ENCODE data around the gene ZBTB20. TPM values are rescaled to one million over a fixed set of nuclear protein-coding genes. Genes with fewer than 3 reads are reported as not detected.

Gene ZBTB20
- total and polyA plus RNA-seq, 2 donors (not counting 1 experiment from before 2014, with no cell fraction given), result 4.0 to 123 TPM

DNA sequence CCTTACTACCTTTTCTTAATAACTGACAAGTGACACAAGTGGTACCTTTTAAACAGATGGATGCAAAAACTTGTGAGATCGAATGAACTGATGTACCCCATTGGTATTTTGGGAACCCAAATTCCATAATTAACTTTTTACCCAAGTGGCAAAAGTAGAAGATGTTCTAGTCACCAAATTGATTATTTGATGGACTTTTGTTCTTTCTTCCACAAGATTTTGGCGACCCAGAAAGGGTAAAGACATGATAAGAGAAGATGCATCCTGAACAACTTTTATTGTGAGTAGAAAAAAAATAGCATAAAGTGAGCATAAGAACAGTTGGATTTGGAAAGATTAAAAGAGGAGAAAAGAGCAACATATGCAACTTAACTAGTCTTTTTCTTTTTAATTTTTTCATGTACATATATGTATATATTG lies 693.7 kb downstream of the ZBTB20 start:
- H3K4me1 Mint-ChIP-seq, result peaks cover 40% of the 10 kb centered on the region
- Histone ChIP-seq H3K4me2 (replicated peaks; ENCODE audit: low read depth, low read length, poor library complexity, severe bottlenecking) (peak overlapping the region; percentile 83), H3K27ac (ENCODE audit: low read length in 2 of 2) (peak overlapping the region; percentile 79 to 92), H3K36me3 (replicated peaks in 1 of 2; ENCODE audit: control extremely low read depth in 1 of 2, control insufficient read depth in 1 of 2, extremely low read depth in 1 of 2, insufficient read depth in 2 of 2, low read length in 1 of 2) (no peaks in the 10 kb centered on the region), H2AFZ (ENCODE audit: insufficient read depth, low read depth, low read length, poor library complexity, severe bottlenecking) (no peak overlapping the region), H3K4me1 (ENCODE audit: control insufficient read depth in 2 of 2, insufficient read depth in 2 of 2, low read length in 2 of 2) (peaks cover 47 to 55% of the 10 kb centered on the region in 2 donors), H3K79me2 (ENCODE audit: control insufficient read depth, insufficient read depth, low read length) (peaks cover 24% of the 10 kb centered on the region), H3K27me3 (replicated peaks in 1 of 4; ENCODE audit: control extremely low read depth in 1 of 4, control insufficient read depth in 3 of 4, insufficient read depth in 4 of 4, low read length in 3 of 4) (no peaks in the 10 kb centered on the region), H3K9ac (ENCODE audit: low read length) (peak overlapping the region; percentile 57), H3K9me3 (ENCODE audit: control extremely low read depth in 1 of 3, control insufficient read depth in 2 of 3, insufficient read depth in 1 of 3, low read length in 2 of 3) (no peaks in the 10 kb centered on the region), H4K20me1 (ENCODE audit: control insufficient read depth, insufficient read depth, low read length, poor library complexity, severe bottlenecking) (no peaks in the 10 kb centered on the region), H3K4me3 (ENCODE audit: control extremely low read depth in 1 of 5, extremely low read depth in 1 of 5, insufficient read depth in 1 of 5, low read depth in 2 of 5, low read length in 4 of 5) (peak overlapping the region in 4 of 5 experiments; percentile 14 to 71 (median 62))
- H3K27me3 Mint-ChIP-seq, result no peaks in the 10 kb centered on the region
- no peak for DNase-seq
- WGBS (ENCODE audit: insufficient coverage), result no CpG with 5 or more reads among the region's 2 CpGs
- CTCF ChIA-PET, result interaction anchor here (0.7 to 1.7 kb wide), 6 partner anchors 8 to 100 kb away, joined by 3 to 7 read pairs (median 4); no protein-coding TSS in a partner anchor
- intact Hi-C loops (cut with micrococcal nuclease), result loop anchor here (5.0 kb wide), 3 partner anchors 36 to 1891 kb away; partner anchors contain the start of genes ATG3 and SLC35A5
- peak overlapping the region; percentile 64 for H3K27ac Mint-ChIP-seq
- H3K9me3 Mint-ChIP-seq (ENCODE audit: insufficient read depth), result no peaks in the 10 kb centered on the region
- TF ChIP-seq, protein P1, sequence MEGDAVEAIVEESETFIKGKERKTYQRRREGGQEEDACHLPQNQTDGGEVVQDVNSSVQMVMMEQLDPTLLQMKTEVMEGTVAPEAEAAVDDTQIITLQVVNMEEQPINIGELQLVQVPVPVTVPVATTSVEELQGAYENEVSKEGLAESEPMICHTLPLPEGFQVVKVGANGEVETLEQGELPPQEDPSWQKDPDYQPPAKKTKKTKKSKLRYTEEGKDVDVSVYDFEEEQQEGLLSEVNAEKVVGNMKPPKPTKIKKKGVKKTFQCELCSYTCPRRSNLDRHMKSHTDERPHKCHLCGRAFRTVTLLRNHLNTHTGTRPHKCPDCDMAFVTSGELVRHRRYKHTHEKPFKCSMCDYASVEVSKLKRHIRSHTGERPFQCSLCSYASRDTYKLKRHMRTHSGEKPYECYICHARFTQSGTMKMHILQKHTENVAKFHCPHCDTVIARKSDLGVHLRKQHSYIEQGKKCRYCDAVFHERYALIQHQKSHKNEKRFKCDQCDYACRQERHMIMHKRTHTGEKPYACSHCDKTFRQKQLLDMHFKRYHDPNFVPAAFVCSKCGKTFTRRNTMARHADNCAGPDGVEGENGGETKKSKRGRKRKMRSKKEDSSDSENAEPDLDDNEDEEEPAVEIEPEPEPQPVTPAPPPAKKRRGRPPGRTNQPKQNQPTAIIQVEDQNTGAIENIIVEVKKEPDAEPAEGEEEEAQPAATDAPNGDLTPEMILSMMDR (IDR thresholded peaks at IDR 0.05), result no peak
- TF ChIP-seq EZH2 (IDR thresholded peaks at IDR 0.05; ENCODE audit: borderline replicate concordance, insufficient read depth, low read depth, low read length, poor library complexity, severe bottlenecking), result no peak
- H3K4me3 Mint-ChIP-seq, result no peak overlapping the region
- POLR2A ChIA-PET, result no interaction called here
- ATAC-seq (ENCODE audit: low read depth), result no peak

DNA sequence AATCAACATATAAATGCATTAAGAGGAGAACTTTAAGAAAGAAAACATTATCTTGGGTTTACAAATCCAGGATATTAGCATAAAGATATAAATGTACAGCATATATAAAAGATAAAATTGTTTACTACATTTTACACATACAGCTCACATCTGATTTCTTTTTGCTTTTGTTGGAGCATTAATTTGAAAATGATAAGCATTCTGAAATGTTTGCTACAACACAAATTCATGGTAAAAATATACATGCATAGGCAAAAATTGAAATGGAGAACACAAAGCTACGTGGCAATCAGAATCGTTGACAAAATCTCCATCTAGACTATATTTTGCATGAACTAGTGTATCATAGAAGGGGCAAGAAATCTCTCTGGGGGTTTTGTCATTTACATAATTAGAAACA lies 694.2 kb downstream of the ZBTB20 start:
- Histone ChIP-seq H2AFZ (ENCODE audit: insufficient read depth, low read depth, low read length, poor library complexity, severe bottlenecking) (no peak overlapping the region), H3K27ac (ENCODE audit: low read length in 2 of 2) (peak overlapping the region; percentile 80 to 92), H3K79me2 (ENCODE audit: control insufficient read depth, insufficient read depth, low read length) (peaks cover 28% of the 10 kb centered on the region), H3K36me3 (replicated peaks in 1 of 2; ENCODE audit: control extremely low read depth in 1 of 2, control insufficient read depth in 1 of 2, extremely low read depth in 1 of 2, insufficient read depth in 2 of 2, low read length in 1 of 2) (no peaks in the 10 kb centered on the region), H3K4me1 (ENCODE audit: control insufficient read depth in 2 of 2, insufficient read depth in 2 of 2, low read length in 2 of 2) (peaks cover 47 to 55% of the 10 kb centered on the region in 2 donors), H4K20me1 (ENCODE audit: control insufficient read depth, insufficient read depth, low read length, poor library complexity, severe bottlenecking) (no peaks in the 10 kb centered on the region), H3K27me3 (replicated peaks in 1 of 4; ENCODE audit: control extremely low read depth in 1 of 4, control insufficient read depth in 3 of 4, insufficient read depth in 4 of 4, low read length in 3 of 4) (no peaks in the 10 kb centered on the region), H3K4me3 (ENCODE audit: control extremely low read depth in 1 of 5, extremely low read depth in 1 of 5, insufficient read depth in 1 of 5, low read depth in 2 of 5, low read length in 4 of 5) (peak overlapping the region in 4 of 5 experiments; percentile 14 to 71 (median 62)), H3K9me3 (ENCODE audit: control extremely low read depth in 1 of 3, control insufficient read depth in 2 of 3, insufficient read depth in 1 of 3, low read length in 2 of 3) (no peaks in the 10 kb centered on the region), H3K9ac (ENCODE audit: low read length) (peak overlapping the region; percentile 57), H3K4me2 (replicated peaks; ENCODE audit: low read depth, low read length, poor library complexity, severe bottlenecking) (peak overlapping the region; percentile 83)
- peak overlapping the region; percentile 64 for H3K27ac Mint-ChIP-seq
- no CpG with 5 or more reads among the region's 2 CpGs for WGBS (ENCODE audit: insufficient coverage)
- peaks cover 42% of the 10 kb centered on the region for H3K4me1 Mint-ChIP-seq
- intact Hi-C loops (cut with micrococcal nuclease), result loop anchor here (5.0 kb wide), 3 partner anchors 36 to 1891 kb away; partner anchors contain the start of genes ATG3 and SLC35A5
- H3K9me3 Mint-ChIP-seq (ENCODE audit: insufficient read depth), result no peaks in the 10 kb centered on the region
- TF ChIP-seq, protein P1 (IDR thresholded peaks at IDR 0.05), result no peak
- no peak for TF ChIP-seq EZH2 (IDR thresholded peaks at IDR 0.05; ENCODE audit: borderline replicate concordance, insufficient read depth, low read depth, low read length, poor library complexity, severe bottlenecking)
- ATAC-seq (ENCODE audit: low read depth), result no peak
- ChIA-PET CTCF (interaction anchor here (1.0 to 1.7 kb wide), 2 partner anchors 10 to 34 kb away, joined by 4 to 6 read pairs; no protein-coding TSS in a partner anchor), POLR2A (no interaction called here)
- no peak overlapping the region for H3K4me3 Mint-ChIP-seq
- DNase-seq, result no peak
- no peaks in the 10 kb centered on the region for H3K27me3 Mint-ChIP-seq

Measured in B cell (primary cell).